Mucosa of descending colon (tissue), 3 donors: ENCODE measurements around the gene MYL12B. TPM values are rescaled to one million over a fixed set of nuclear protein-coding genes. Genes with fewer than 3 reads are reported as not detected.

Experiments used
- ATAC-seq: fragments of 200-7000 bp; cut with Tn5 transposase; one replicate; pipeline ENCODE4 v1.9.1; 2020; ENCODE audit warnings: mild to moderate bottlenecking, moderate library complexity
- DNase-seq, 3 donors: peaks; one replicate each; pipeline ENCODE4 v3.0.0-alpha.2; 2020
- H3K36me3 ChIP-seq: fragments of 200-600 bp; one replicate; pipeline ENCODE4 v1.8.0; 2021; ENCODE audit warnings: low read depth, mild to moderate bottlenecking
- H3K4me1 ChIP-seq: fragments of 200-600 bp; one replicate; pipeline ENCODE4 v1.8.0; 2021; ENCODE audit warnings: low read depth, mild to moderate bottlenecking
- H3K4me3 ChIP-seq: fragments of 200-600 bp; one replicate; pipeline ENCODE4 v1.8.0; 2021; ENCODE audit warnings: mild to moderate bottlenecking
- H3K9me3 ChIP-seq: fragments of 200-600 bp; one replicate; pipeline ENCODE4 v1.8.0; 2021; ENCODE audit warnings: mild to moderate bottlenecking
- intact Hi-C, 2 donors: fragments of 100-400 bp; cut with DNase I in 1 of 2; cut with micrococcal nuclease in 1 of 2; formaldehyde crosslinking; loops; one replicate each; pipeline versions ENCODE4 v1.11.0 to v1.11.1; 2022; cut with DNase I, micrococcal nuclease
- total RNA-seq, 3 donors: library from RNA; stranded (reverse); fragmentation: NEBNext Ultra II Directional in 2 of 3; extraction: Animal tissue kit (Norgen Biotek cat#: 25700) in 2 of 3; gene quantifications; one replicate each; pipeline versions ENCODE4 v1.2.1 to v1.2.4, GENCODE V29; 2021 to 2023
- TF ChIP-seq, protein P1 (sequence below): fragments of 200-600 bp; IDR thresholded peaks from one replicate; pipeline ENCODE4 v1.8.0; 2022; ENCODE audit warnings: antibody characterized with exemption, mild to moderate bottlenecking
- donor health status: DM: no; HTN: no; CAD: no; lungs with moderate emphysema.
- donor health status: DM: no; HTN: no; CAD: no.
- donor health status: DM: no; HTN: yes; CAD: no.

The MYL12B gene
- total RNA-seq, 3 donors from 2014 or later, result 317 to 609 (median 569) TPM

DNA sequence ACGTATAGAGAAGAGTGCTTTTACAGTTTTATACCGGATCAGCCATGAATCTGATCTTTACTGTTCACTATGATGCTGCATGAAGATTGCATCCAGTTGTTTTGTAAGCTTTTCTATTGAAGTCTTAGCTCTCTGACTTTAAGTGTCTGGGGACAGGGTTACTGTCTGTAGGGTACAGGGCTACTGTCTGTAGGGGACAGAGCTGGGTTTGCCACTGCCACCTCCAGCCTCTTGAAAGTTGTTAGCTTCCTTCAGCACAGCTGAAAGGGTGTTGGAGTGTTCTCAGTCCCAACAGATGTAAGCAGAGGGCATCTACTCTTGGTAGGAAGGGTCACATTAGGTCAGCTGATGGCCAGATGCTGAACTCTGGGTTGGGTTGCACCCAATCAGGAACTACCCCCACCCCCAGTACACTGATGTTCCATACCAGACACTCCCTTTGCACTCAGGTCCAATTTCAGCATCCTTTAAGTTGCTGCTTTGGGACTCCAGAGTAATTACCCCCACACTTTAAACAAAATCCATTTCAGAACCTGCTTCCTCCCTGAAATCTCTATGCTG lies 58.0 kb downstream of the MYL12B start:
- no peak for DNase-seq
- intact Hi-C loops, result loop anchor here in 1 of 2 donors (10.0 kb wide), 1 partner anchor 235 kb away; no protein-coding TSS in a partner anchor
- Histone ChIP-seq H3K4me3 (no peak overlapping the region), H3K4me1 (no peaks in the 10 kb centered on the region), H3K9me3 (no peaks in the 10 kb centered on the region), H3K36me3 (no peaks in the 10 kb centered on the region)
- no peak for ATAC-seq
- TF ChIP-seq, protein P1, sequence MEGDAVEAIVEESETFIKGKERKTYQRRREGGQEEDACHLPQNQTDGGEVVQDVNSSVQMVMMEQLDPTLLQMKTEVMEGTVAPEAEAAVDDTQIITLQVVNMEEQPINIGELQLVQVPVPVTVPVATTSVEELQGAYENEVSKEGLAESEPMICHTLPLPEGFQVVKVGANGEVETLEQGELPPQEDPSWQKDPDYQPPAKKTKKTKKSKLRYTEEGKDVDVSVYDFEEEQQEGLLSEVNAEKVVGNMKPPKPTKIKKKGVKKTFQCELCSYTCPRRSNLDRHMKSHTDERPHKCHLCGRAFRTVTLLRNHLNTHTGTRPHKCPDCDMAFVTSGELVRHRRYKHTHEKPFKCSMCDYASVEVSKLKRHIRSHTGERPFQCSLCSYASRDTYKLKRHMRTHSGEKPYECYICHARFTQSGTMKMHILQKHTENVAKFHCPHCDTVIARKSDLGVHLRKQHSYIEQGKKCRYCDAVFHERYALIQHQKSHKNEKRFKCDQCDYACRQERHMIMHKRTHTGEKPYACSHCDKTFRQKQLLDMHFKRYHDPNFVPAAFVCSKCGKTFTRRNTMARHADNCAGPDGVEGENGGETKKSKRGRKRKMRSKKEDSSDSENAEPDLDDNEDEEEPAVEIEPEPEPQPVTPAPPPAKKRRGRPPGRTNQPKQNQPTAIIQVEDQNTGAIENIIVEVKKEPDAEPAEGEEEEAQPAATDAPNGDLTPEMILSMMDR, result no peak

DNA sequence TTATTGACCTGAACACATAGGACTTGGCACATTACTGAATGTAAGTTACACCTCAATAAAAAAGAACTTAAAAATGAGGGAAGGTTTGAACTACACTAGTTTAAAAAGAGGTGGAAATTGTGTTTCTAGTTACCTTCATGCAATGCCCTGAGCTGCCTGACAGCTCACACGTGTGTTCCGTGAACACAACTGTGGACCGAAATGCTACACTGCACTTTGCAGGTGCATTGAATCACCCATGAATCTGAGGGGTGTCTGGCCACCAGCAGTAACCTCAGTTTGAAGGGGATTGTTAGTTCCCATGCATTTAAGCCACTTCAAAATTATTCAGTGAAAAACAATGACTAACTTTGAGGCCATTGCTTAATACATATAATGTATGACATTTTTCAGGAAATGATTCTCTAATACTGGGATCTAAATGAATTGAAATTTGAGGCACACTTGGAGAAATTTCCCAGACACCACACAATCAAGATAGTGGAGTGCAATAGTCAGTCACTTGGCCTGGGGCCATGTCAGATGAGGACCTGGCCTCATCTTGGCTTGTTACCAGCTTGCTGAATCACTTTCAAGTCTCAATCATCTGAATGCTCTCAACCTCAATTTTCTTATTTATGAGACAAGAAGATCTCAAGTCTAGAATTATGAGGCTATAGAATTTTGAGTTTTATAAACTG lies 59.3 kb downstream of the MYL12B start:
- intact Hi-C loops, result loop anchor here in 1 of 2 donors (10.0 kb wide), 1 partner anchor 234 kb away; no protein-coding TSS in a partner anchor
- no peak overlapping the region for H3K4me3 ChIP-seq
- ATAC-seq (no peak), DNase-seq (no peak)
- H3K4me1 ChIP-seq, result no peaks in the 10 kb centered on the region
- no peaks in the 10 kb centered on the region for H3K9me3 ChIP-seq
- H3K36me3 ChIP-seq, result no peaks in the 10 kb centered on the region
- TF ChIP-seq, protein P1, result no peak

DNA sequence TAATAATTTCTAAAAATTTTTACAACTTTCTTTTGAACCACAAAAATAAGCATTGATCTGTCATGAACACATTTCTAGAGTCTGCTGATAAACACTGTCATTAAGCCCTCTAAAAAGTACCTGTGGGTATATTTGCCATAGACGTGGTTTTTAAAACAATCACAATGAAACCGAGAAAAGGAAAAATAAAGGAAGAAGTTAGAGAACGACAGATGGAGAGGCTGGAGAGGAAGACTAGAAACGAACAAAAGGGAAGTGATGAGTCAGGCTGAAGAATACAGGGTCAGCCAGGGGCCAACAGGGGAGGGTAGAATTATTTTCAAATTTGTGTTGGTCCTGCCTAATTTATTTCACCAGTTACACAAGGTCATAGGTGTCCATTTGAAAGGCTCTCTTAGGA lies 62.0 kb downstream of the MYL12B start:
- TF ChIP-seq, protein P1, result no peak
- no peak for ATAC-seq
- intact Hi-C loops, result loop anchor here in 1 of 2 donors (10.0 kb wide), 1 partner anchor 231 kb away; no protein-coding TSS in a partner anchor

More for the DNA sequence above, 62.0 kb downstream of the MYL12B start:
- Histone ChIP-seq H3K36me3 (no peaks in the 10 kb centered on the region), H3K4me3 (no peak overlapping the region), H3K4me1 (no peaks in the 10 kb centered on the region), H3K9me3 (no peaks in the 10 kb centered on the region)
- no peak for DNase-seq

Other genes starting within 250 kb of the MYL12B start
- 10 to 100 TPM; 52.9 to 60.8 (median 59.2) TPM for gene LPIN2, start 249.0 kb upstream of the MYL12B start, total RNA-seq
- gene MYOM1, start 42.2 kb upstream of the MYL12B start, total RNA-seq, result 10 to 100 TPM in 2 of 3 donors, 1 to 10 TPM in 1; 5.5 to 22.2 (median 16.3) TPM
- 100 to 1,000 TPM; 345 to 588 (median 550) TPM for gene MYL12A, start 14.3 kb upstream of the MYL12B start, total RNA-seq
- 10 to 100 TPM; 37.1 to 67.2 (median 59.1) TPM for gene TGIF1, start 188.0 kb downstream of the MYL12B start, total RNA-seq